Upper lobe of left lung (tissue), 6 donors: ENCODE results near the gene LDLRAD3. TPM values are rescaled to one million over a fixed set of nuclear protein-coding genes. Genes with fewer than 3 reads are reported as not detected.

Experiments used
- ATAC-seq, 2 donors: fragments of 200-7000 bp; cut with Tn5 transposase; one replicate each; pipeline ENCODE4 v1.9.1; 2022; ENCODE audit warnings: mild to moderate bottlenecking in 2 of 2, moderate library complexity in 2 of 2; ENCODE audit not compliant: low FRiP score in 2 of 2
- DNase-seq, 2 donors: peaks; one replicate each; pipeline ENCODE4 v3.0.0-alpha.2; 2019 to 2020
- H3K27ac ChIP-seq, 4 donors: fragments of 200-600 bp; sonication (generic); one replicate each; pipeline ENCODE4 v1.5.1; 2016 to 2019
- H3K27me3 ChIP-seq, 4 donors: fragments of 200-600 bp; sonication (generic); one replicate each; pipeline ENCODE4 v1.5.1; 2017 to 2019
- H3K36me3 ChIP-seq, 4 donors: fragments of 200-600 bp; sonication (generic); one replicate each; pipeline ENCODE4 v1.5.1; 2016 to 2019
- H3K4me1 ChIP-seq, 4 donors: fragments of 200-600 bp; sonication (generic); one replicate each; pipeline ENCODE4 v1.5.1; 2018 to 2019
- H3K4me3 ChIP-seq, 4 donors: fragments of 200-600 bp; sonication (generic); one replicate each; pipeline ENCODE4 v1.5.1; 2017 to 2019; ENCODE audit warnings: mild to moderate bottlenecking in 2 of 4, moderate library complexity in 1 of 4
- H3K9me3 ChIP-seq, 4 donors: fragments of 200-600 bp; sonication (generic); one replicate each; pipeline ENCODE4 v1.5.1; 2018 to 2019
- CTCF ChIP-seq, 6 experiments: fragments of 450-650 bp in 4 of 6; fragments of 200-600 bp in 2 of 6; sonication (generic) in 2 of 6; IDR thresholded peaks; one replicate each; pipeline ENCODE4 v1.5.1; 2016 to 2019; ENCODE audit warnings: antibody characterized with exemption in 6 of 6
- EP300 ChIP-seq, 4 donors: sonication (generic); formaldehyde crosslinking; IDR thresholded peaks; one replicate each; pipeline ENCODE4 v1.5.1; 2017; ENCODE audit warnings: antibody characterized with exemption in 4 of 4, control low read depth in 2 of 4
- POLR2A ChIP-seq, 4 donors: fragments of 450-650 bp; IDR thresholded peaks; one replicate each; pipeline ENCODE4 v1.5.1; 2016 to 2017; ENCODE audit warnings: antibody characterized with exemption in 4 of 4, mild to moderate bottlenecking in 2 of 4
- POLR2AphosphoS5 ChIP-seq, 2 donors: sonication (generic); formaldehyde crosslinking; IDR thresholded peaks; one replicate each; pipeline ENCODE4 v1.5.1; 2017; ENCODE audit warnings: antibody characterized with exemption in 2 of 2
- WGBS, 2 donors: methylation state at CpG; one replicate each; pipeline ENCODE4 v1.1.5; 2017 to 2018; 5-methylcytosine and 5-hydroxymethylcytosine counted together
- total RNA-seq, 6 donors: library from RNA; depleted of rRNA in 4 of 6; stranded (reverse); fragments of >200 nt in 4 of 6; gene quantifications; one replicate each; pipeline versions ENCODE4 v1.1.0 to v1.2.1, GENCODE V29; 2016 to 2021
- donor health status: DM: no; HTN: no; CAD: no; lungs with moderate emphysema.
- donor health status: DM: no; HTN: yes; CAD: no; lungs with severe emphysema.

LDLRAD3 gene
- total RNA-seq, 6 donors from 2014 or later: 4.4 to 16.8 (median 7.4) TPM

GRCh38 chr11:35981581-35981980 is 37.7 kb downstream of the LDLRAD3 start:
- DNase-seq (no peak), ATAC-seq (no peak)
- H3K4me1 ChIP-seq: peaks cover 0 to 4% (median 0%) of the 10 kb centered on the region in 4 donors
- WGBS, 2 donors: 74 to 77% methylated on average over 6 to 7 of the region's 7 CpGs
- no peak overlapping the region for H3K4me3 ChIP-seq
- no peaks in the 10 kb centered on the region for H3K9me3 ChIP-seq
- TF ChIP-seq POLR2A (IDR thresholded peaks at IDR 0.05) (no peak), CTCF (IDR thresholded peaks at IDR 0.05) (no peak), POLR2AphosphoS5 (IDR thresholded peaks at IDR 0.05) (no peak), EP300 (IDR thresholded peaks at IDR 0.05) (no peak)
- H3K27ac ChIP-seq: no peak overlapping the region
- no peaks in the 10 kb centered on the region for H3K36me3 ChIP-seq
- H3K27me3 ChIP-seq: no peaks in the 10 kb centered on the region

- no peak overlapping the region for H3K4me3 ChIP-seq
- H3K27ac ChIP-seq: no peak overlapping the region
- no peaks in the 10 kb centered on the region for H3K27me3 ChIP-seq
- TF ChIP-seq POLR2A (IDR thresholded peaks at IDR 0.05) (no peak), POLR2AphosphoS5 (IDR thresholded peaks at IDR 0.05) (no peak), EP300 (IDR thresholded peaks at IDR 0.05) (no peak), CTCF (IDR thresholded peaks at IDR 0.05) (no peak)
- peaks cover 0 to 4% (median 0%) of the 10 kb centered on the region in 4 donors for H3K4me1 ChIP-seq
- no peak for ATAC-seq
- no peaks in the 10 kb centered on the region for H3K9me3 ChIP-seq
- DNase-seq: no peak
- WGBS, 2 donors: 80% methylated on average over 8 of the region's 8 CpGs
- no peaks in the 10 kb centered on the region for H3K36me3 ChIP-seq
Observed at GRCh38 chr11:35982061-35982460, 38.2 kb downstream of the LDLRAD3 start.

- H3K4me3 ChIP-seq: no peak overlapping the region
- TF ChIP-seq CTCF (IDR thresholded peaks at IDR 0.05) (no peak), POLR2AphosphoS5 (IDR thresholded peaks at IDR 0.05) (no peak), EP300 (IDR thresholded peaks at IDR 0.05) (no peak), POLR2A (IDR thresholded peaks at IDR 0.05) (no peak)
- no peak overlapping the region for H3K27ac ChIP-seq
- ATAC-seq (no peak), DNase-seq (no peak)
- H3K4me1 ChIP-seq: peaks cover 0 to 4% (median 0%) of the 10 kb centered on the region in 4 donors
- 87 to 91% methylated on average over 1 of the region's 1 CpG for WGBS, 2 donors
- H3K36me3 ChIP-seq: no peaks in the 10 kb centered on the region
- no peaks in the 10 kb centered on the region for H3K27me3 ChIP-seq
- no peaks in the 10 kb centered on the region for H3K9me3 ChIP-seq
Observed at GRCh38 chr11:35983981-35984380, 40.1 kb downstream of the LDLRAD3 start.

GRCh38 chr11:35986947-35987346 is 43.1 kb downstream of the LDLRAD3 start:
- Histone ChIP-seq H3K9me3 (no peaks in the 10 kb centered on the region), H3K27ac (no peak overlapping the region), H3K4me1 (no peaks in the 10 kb centered on the region), H3K4me3 (no peak overlapping the region), H3K36me3 (no peaks in the 10 kb centered on the region), H3K27me3 (no peaks in the 10 kb centered on the region)
- TF ChIP-seq CTCF (IDR thresholded peaks at IDR 0.05) (no peak), POLR2AphosphoS5 (IDR thresholded peaks at IDR 0.05) (no peak), EP300 (IDR thresholded peaks at IDR 0.05) (no peak)
- ATAC-seq: no peak
- 83 to 92% methylated on average over 3 of the region's 3 CpGs for WGBS, 2 donors
- DNase-seq: no peak

GRCh38 chr11:35990170-35990569 is 46.3 kb downstream of the LDLRAD3 start:
- WGBS, 2 donors: 84 to 97% methylated on average over 2 of the region's 2 CpGs
- Histone ChIP-seq H3K4me1 (no peaks in the 10 kb centered on the region), H3K36me3 (no peaks in the 10 kb centered on the region), H3K4me3 (no peak overlapping the region), H3K27me3 (no peaks in the 10 kb centered on the region), H3K9me3 (no peaks in the 10 kb centered on the region), H3K27ac (no peak overlapping the region)
- no peak for TF ChIP-seq EP300 (IDR thresholded peaks at IDR 0.05)
- TF ChIP-seq POLR2AphosphoS5 (IDR thresholded peaks at IDR 0.05): no peak
- ATAC-seq: no peak
- DNase-seq: no peak
